Mesendoderm (in vitro differentiated cells): Measurements from ENCODE around the gene SENP8.

Experiments used
- DNase-seq: peaks from one replicate; pipeline ENCODE4 v3.0.0; 2013
- H2AK5ac ChIP-seq: 2 replicates; pipeline ENCODE4 v1.6.1; 2013; ENCODE audit warnings: low read length, inconsistent platforms
- H2BK120ac ChIP-seq: 2 replicates; pipeline ENCODE4 v1.6.1; 2013; ENCODE audit warnings: low read depth, mild to moderate bottlenecking, low read length, moderate library complexity, mixed read lengths
- H2BK15ac ChIP-seq: replicated peaks from 2 replicates; pipeline ENCODE4 v1.6.1; 2013; ENCODE audit warnings: low read depth, mild to moderate bottlenecking, moderate library complexity
- H2BK5ac ChIP-seq: 2 replicates; pipeline ENCODE4 v1.6.1; 2013; ENCODE audit warnings: low read length, inconsistent platforms
- H3K18ac ChIP-seq: 2 replicates; pipeline ENCODE4 v1.6.1; 2013; ENCODE audit warnings: mild to moderate bottlenecking, low read length, mixed read lengths
- H3K23ac ChIP-seq: one replicate; pipeline ENCODE4 v1.6.1; 2013; ENCODE audit warnings: low read length
- H3K27ac ChIP-seq: 2 replicates; pipeline ENCODE4 v1.5.1; 2013; ENCODE audit warnings: low read depth, mild to moderate bottlenecking, inconsistent platforms, low read length, moderate library complexity
- H3K27me3 ChIP-seq: 2 replicates; pipeline ENCODE4 v1.6.1; 2013; ENCODE audit warnings: low read length, control low read depth, mild to moderate bottlenecking, inconsistent platforms; ENCODE audit not compliant: insufficient read depth, poor library complexity
- H3K36me3 ChIP-seq: 2 replicates; pipeline ENCODE4 v1.6.1; 2013; ENCODE audit warnings: low read length, inconsistent platforms; ENCODE audit not compliant: control insufficient read depth, insufficient read depth
- H3K4ac ChIP-seq: one replicate; pipeline ENCODE4 v1.6.1; 2013; ENCODE audit warnings: low read depth, mild to moderate bottlenecking, low read length, moderate library complexity
- H3K4me1 ChIP-seq: 2 replicates; pipeline ENCODE4 v1.6.1; 2013; ENCODE audit warnings: low read depth, low read length, inconsistent platforms; ENCODE audit not compliant: control insufficient read depth
- H3K4me2 ChIP-seq: 2 replicates; pipeline ENCODE4 v1.6.1; 2013; ENCODE audit warnings: low read length
- H3K4me3 ChIP-seq: 2 replicates; pipeline ENCODE4 v1.5.1; 2013; ENCODE audit warnings: mild to moderate bottlenecking, low read length
- H3K56ac ChIP-seq: one replicate; pipeline ENCODE4 v1.6.1; 2013; ENCODE audit warnings: low read length
- H3K79me1 ChIP-seq: 2 replicates; pipeline ENCODE4 v1.6.1; 2013; ENCODE audit warnings: low read length, inconsistent platforms
- H3K79me2 ChIP-seq: 2 replicates; pipeline ENCODE4 v1.6.1; 2013; ENCODE audit warnings: mild to moderate bottlenecking, low read length; ENCODE audit not compliant: control insufficient read depth, insufficient read depth
- H3K9ac ChIP-seq: 2 replicates; pipeline ENCODE4 v1.6.1; 2013; ENCODE audit warnings: low read length, inconsistent platforms
- H4K5ac ChIP-seq: one replicate; pipeline ENCODE4 v1.6.1; 2013; ENCODE audit warnings: low read length
- H4K8ac ChIP-seq: one replicate; pipeline ENCODE4 v1.6.1; 2013; ENCODE audit warnings: low read depth, mild to moderate bottlenecking, control low read depth, low read length, moderate library complexity
- WGBS: extraction: QIAGEN DNeasy Blood & Tissue Kit; methylation state at CpG from one replicate; pipeline ENCODE4 v1.1.7; 2013; ENCODE audit warnings: low lambda C conversion rate, missing lambda C conversion rate; ENCODE audit not compliant: insufficient coverage; ENCODE audit errors: extremely low coverage; 5-methylcytosine and 5-hydroxymethylcytosine counted together

SENP8 gene

DNA sequence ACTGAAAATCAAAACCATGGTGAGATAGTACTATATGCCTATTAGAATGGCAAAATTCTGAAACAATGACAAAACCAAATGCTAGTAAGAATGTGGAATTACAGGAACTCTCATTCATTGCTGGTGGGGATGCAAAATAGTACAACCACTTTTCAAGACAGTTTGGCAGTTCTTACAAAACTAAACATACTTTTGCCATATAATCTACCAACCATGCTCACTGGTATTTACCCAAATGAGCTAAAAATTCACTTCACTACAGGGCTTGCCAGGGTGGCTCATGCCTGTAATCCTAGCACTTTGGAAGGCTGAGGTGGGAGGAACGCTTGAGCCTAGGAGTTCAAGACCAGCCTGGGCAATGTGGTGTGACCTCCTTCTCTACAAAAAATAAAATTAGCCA, 40.3 kb upstream of the SENP8 start:
- no peak overlapping the region for H2BK15ac ChIP-seq
- no peaks in the 10 kb centered on the region for H3K27me3 ChIP-seq
- no peak overlapping the region for H3K4ac ChIP-seq
- no peaks in the 10 kb centered on the region for H3K36me3 ChIP-seq
- no peak overlapping the region for H3K23ac ChIP-seq
- H3K18ac ChIP-seq: no peak overlapping the region
- no peak overlapping the region for H3K4me3 ChIP-seq
- H4K8ac ChIP-seq: no peak overlapping the region
- WGBS: no CpG with 5 or more reads among the region's 1 CpG
- no peak overlapping the region for H3K56ac ChIP-seq
- H2BK5ac ChIP-seq: no peak overlapping the region
- no peak overlapping the region for H4K5ac ChIP-seq
- H2BK120ac ChIP-seq: no peak overlapping the region
- H3K79me1 ChIP-seq: no peaks in the 10 kb centered on the region
- no peak overlapping the region for H3K9ac ChIP-seq
- no peak overlapping the region for H3K27ac ChIP-seq
- no peak overlapping the region for H3K4me2 ChIP-seq
- no peak for DNase-seq
- H3K4me1 ChIP-seq: no peaks in the 10 kb centered on the region
- no peaks in the 10 kb centered on the region for H3K79me2 ChIP-seq
- no peak overlapping the region for H2AK5ac ChIP-seq

DNA sequence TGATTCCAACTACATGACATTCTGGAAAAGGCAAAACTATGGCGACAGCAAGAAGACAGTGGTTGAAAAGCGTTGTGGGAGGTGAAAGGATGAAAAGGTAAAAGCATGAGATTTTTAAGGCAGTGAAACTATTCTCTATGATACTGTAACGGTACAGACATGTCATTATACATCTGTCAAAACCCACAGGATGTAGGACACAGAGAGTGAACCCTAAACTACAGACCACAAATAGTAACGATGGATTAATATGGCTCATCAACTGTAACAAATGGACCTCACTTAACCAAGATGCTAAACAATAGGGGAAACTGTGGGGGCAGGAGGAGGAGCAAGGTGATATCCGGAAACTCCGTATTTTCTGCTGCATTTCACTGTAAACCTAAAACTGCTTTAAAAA, 39.3 kb upstream of the SENP8 start:
- Histone ChIP-seq H4K5ac (no peak overlapping the region), H3K9ac (no peak overlapping the region), H3K27ac (no peak overlapping the region), H2BK5ac (no peak overlapping the region), H3K79me2 (no peaks in the 10 kb centered on the region), H3K4me3 (no peak overlapping the region), H3K23ac (no peak overlapping the region), H3K4me1 (no peaks in the 10 kb centered on the region), H2BK120ac (no peak overlapping the region), H3K27me3 (no peaks in the 10 kb centered on the region), H2AK5ac (no peak overlapping the region), H2BK15ac (no peak overlapping the region), H3K4ac (no peak overlapping the region), H3K56ac (no peak overlapping the region), H3K4me2 (no peak overlapping the region), H4K8ac (no peak overlapping the region), H3K18ac (no peak overlapping the region), H3K79me1 (no peaks in the 10 kb centered on the region), H3K36me3 (no peaks in the 10 kb centered on the region)
- WGBS: no CpG with 5 or more reads among the region's 6 CpGs
- DNase-seq: no peak

DNA sequence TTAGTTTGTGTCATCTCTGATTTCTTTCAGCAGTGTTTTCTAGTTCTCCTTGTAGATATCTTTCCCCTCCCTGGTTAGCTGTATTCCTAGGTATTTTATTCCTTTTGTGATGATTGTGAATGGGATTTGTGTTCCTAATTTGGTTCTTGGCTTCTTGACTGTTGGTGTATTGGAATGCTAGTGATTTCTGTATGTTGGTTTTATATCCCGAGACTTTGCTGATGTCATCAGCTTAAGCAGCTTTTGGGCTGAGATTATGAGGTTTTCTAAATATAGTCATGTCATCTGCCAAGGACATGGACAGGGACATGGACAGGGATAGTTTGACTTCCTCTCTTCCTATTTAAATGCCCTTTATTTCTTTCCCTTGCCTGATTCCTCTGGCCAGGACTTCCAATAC, 36.0 kb upstream of the SENP8 start:
- H3K4me2 ChIP-seq: no peak overlapping the region
- no peak for DNase-seq
- H2BK15ac ChIP-seq: no peak overlapping the region
- H2BK5ac ChIP-seq: no peak overlapping the region
- no peak overlapping the region for H3K9ac ChIP-seq
- H3K56ac ChIP-seq: no peak overlapping the region
- H3K4ac ChIP-seq: no peak overlapping the region
- no peak overlapping the region for H3K23ac ChIP-seq
- H2AK5ac ChIP-seq: no peak overlapping the region
- no peaks in the 10 kb centered on the region for H3K27me3 ChIP-seq
- no CpG with 5 or more reads among the region's 1 CpG for WGBS
- no peak overlapping the region for H4K5ac ChIP-seq
- H3K79me1 ChIP-seq: no peaks in the 10 kb centered on the region
- H3K79me2 ChIP-seq: no peaks in the 10 kb centered on the region
- H3K27ac ChIP-seq: no peak overlapping the region
- H3K4me3 ChIP-seq: no peak overlapping the region
- no peak overlapping the region for H2BK120ac ChIP-seq
- no peak overlapping the region for H4K8ac ChIP-seq
- no peaks in the 10 kb centered on the region for H3K36me3 ChIP-seq
- H3K18ac ChIP-seq: no peak overlapping the region
- H3K4me1 ChIP-seq: no peaks in the 10 kb centered on the region

DNA sequence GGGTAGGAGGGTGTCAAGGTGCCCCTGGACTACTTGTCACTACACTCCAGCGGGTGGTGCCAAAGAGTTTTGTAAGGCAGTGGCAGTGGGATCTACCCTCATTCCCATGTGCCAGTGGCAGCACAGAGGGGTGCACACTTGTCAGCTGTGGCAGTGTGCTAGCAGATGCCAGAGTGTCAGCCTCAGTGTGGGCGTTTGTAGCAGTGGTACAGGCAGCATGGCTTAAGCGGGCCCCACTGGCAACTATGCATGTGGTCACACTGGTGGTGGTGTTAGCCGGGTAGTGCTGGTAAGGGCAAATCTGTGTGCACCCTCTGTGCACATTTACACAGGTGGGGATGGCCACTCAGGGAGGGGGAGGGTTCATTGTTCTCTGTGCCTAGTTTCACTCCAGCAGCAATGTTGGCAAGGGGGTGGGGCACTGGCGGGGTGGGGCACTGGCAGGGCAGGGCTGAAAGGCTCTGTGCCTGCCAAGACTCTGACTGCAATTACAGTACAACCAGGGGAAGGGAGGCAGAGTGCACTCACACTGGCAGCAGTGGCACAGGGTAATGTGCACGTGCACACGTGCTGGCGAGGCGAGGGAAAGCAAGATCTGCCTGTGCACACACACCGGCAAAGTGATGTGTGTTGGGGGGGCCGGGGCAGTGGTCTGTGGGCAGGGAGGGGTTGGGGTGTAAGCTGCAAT, 32.0 kb upstream of the SENP8 start:
- H3K18ac ChIP-seq: no peak overlapping the region
- H2BK5ac ChIP-seq: no peak overlapping the region
- H3K27ac ChIP-seq: no peak overlapping the region
- H3K56ac ChIP-seq: no peak overlapping the region
- H3K4me3 ChIP-seq: no peak overlapping the region
- no CpG with 5 or more reads among the region's 11 CpGs for WGBS
- H4K8ac ChIP-seq: no peak overlapping the region
- no peaks in the 10 kb centered on the region for H3K36me3 ChIP-seq
- no peak overlapping the region for H4K5ac ChIP-seq
- H2BK120ac ChIP-seq: no peak overlapping the region
- H2BK15ac ChIP-seq: no peak overlapping the region
- no peak overlapping the region for H3K4ac ChIP-seq
- H3K27me3 ChIP-seq: no peaks in the 10 kb centered on the region
- H3K4me2 ChIP-seq: no peak overlapping the region
- DNase-seq: no peak
- H3K4me1 ChIP-seq: no peaks in the 10 kb centered on the region
- H3K79me2 ChIP-seq: no peaks in the 10 kb centered on the region
- H3K23ac ChIP-seq: no peak overlapping the region
- no peak overlapping the region for H3K9ac ChIP-seq
- no peaks in the 10 kb centered on the region for H3K79me1 ChIP-seq
- H2AK5ac ChIP-seq: no peak overlapping the region

DNA sequence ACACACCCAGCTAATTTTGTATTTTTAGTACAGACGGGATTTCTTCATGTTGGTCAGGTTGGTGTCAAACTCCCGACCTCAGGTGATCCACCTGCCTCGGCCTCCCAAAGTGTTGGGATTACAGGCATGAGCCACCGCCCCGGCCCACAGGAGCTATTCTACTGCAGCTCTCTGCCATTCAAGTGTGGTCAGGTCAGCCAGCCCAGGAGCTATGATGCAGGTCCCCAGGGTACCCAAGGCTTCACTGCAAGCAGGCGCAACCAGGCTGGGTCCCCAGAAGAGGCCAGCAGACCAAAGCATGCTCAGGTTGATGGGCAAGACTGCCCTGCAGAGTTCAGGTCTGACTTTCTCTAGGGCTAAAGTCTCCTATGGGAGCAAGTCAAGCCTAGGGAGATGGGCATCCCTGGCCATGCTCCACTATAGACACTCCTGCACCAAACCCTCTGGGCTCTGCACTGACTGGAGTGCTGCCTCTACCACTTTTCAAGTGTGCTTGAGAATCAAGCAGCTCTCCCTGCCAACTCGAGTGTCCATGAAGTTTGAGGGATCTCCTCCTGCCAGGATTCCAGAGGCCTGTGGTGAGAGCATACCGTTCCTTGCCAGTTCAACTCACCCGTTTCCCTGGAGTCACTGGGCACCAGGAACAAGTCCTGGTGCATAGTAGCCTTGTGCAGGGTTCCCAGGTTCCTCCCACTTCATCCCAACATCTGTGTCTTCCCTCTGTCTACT, 31.1 kb upstream of the SENP8 start:
- Histone ChIP-seq H3K4me1 (no peaks in the 10 kb centered on the region), H2BK5ac (no peak overlapping the region), H3K9ac (no peak overlapping the region), H4K5ac (no peak overlapping the region), H4K8ac (no peak overlapping the region), H2BK15ac (no peak overlapping the region), H3K4me2 (no peak overlapping the region), H3K27ac (no peak overlapping the region), H3K4ac (no peak overlapping the region), H3K79me1 (no peaks in the 10 kb centered on the region), H3K79me2 (no peaks in the 10 kb centered on the region), H3K27me3 (no peaks in the 10 kb centered on the region), H2AK5ac (no peak overlapping the region), H3K36me3 (no peaks in the 10 kb centered on the region), H2BK120ac (no peak overlapping the region), H3K4me3 (no peak overlapping the region), H3K56ac (no peak overlapping the region), H3K18ac (no peak overlapping the region), H3K23ac (no peak overlapping the region)
- no CpG with 5 or more reads among the region's 9 CpGs for WGBS
- DNase-seq: no peak
